ENCODE results near the gene GUCA2B.

Gene GUCA2B

GRCh38 chr1:42192106-42192505, 38.9 kb downstream of the GUCA2B start:
- no peak for DNase-seq

- DNase-seq: no peak
Measured at GRCh38 chr1:42195841-42196240, 42.6 kb downstream of the GUCA2B start.

- DNase-seq: no peak
Measured at GRCh38 chr1:42198251-42198650, 45.0 kb downstream of the GUCA2B start.

- no peak for DNase-seq
Measured at GRCh38 chr1:42201986-42202385, 48.8 kb downstream of the GUCA2B start.
